ENCODE results near the gene L3MBTL4. TPM values are rescaled to one million over a fixed set of nuclear protein-coding genes. Genes with fewer than 3 reads are reported as not detected.

Gene L3MBTL4
- total RNA-seq, 4 donors from 2014 or later, result 11.3 to 16.3 (median 11.8) TPM

DNA sequence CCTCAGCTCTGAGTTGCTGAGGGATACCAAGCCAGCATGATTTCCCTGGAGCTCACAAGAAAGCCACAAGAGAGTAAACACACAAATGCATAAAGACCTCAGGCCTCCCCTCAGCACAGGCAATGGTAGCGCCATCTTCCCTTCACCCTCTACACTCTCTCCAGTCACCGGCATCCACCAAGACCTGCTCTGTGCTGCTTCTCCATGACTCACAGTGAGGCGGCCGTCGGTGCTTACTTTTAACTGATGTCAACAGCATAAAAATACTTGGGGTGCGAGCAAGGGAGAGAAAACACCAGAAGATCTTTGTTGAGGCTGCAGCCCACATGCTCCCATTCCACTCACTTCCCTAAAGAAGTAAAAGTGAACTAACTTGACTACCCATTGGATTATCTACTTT is 46.7 kb downstream of the L3MBTL4 start:
- intact Hi-C loops (cut with DNase I; ENCODE audit: low total_unique reads), result no loop called here
- TF ChIP-seq CTCF (IDR thresholded peaks at IDR 0.05) (no peak), POLR2A (IDR thresholded peaks at IDR 0.05) (no peak)
- H3K4me3 ChIP-seq (ENCODE audit: low read depth, poor library complexity, severe bottlenecking), result no peak overlapping the region
- WGBS, 2 donors, result 93 to 94% methylated on average over 6 of the region's 6 CpGs
- no peak for DNase-seq (ENCODE audit: low spot score in 2 of 2)

- no peak for DNase-seq (ENCODE audit: low spot score in 2 of 2)
- no peak overlapping the region for H3K4me3 ChIP-seq (ENCODE audit: low read depth, poor library complexity, severe bottlenecking)
- intact Hi-C loops (cut with DNase I; ENCODE audit: low total_unique reads), result no loop called here
- TF ChIP-seq POLR2A (IDR thresholded peaks at IDR 0.05), result no peak
- TF ChIP-seq CTCF (IDR thresholded peaks at IDR 0.05), result no peak
- 75 to 89% methylated on average over 3 of the region's 3 CpGs for WGBS, 2 donors
Measured at GRCh38 chr18:6367208-6367607, 47.5 kb downstream of the L3MBTL4 start.

DNA sequence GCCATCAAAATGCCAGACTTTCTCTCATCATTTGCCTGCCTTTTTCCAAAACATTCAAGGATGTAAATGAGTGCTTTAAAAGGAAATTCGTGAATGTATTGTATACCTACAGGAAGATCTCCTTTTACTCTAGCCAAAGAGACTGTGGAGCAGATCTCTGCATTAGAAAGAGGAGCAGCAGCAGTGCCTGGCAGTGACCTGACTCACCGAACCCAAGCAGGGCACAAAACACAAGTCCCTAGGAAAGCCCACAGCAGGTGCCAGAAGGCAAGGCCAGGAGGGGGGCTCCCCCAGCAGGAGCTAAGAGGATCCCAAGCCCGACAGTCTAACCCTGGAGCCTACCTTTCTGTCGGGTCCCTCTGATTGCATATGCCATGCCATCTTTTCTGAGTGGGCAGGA is 47.9 kb downstream of the L3MBTL4 start:
- 47 to 54% methylated on average over 4 of the region's 4 CpGs for WGBS, 2 donors
- no peak for TF ChIP-seq CTCF (IDR thresholded peaks at IDR 0.05)
- DNase-seq (ENCODE audit: low spot score in 2 of 2), result no peak
- H3K4me3 ChIP-seq (ENCODE audit: low read depth, poor library complexity, severe bottlenecking), result no peak overlapping the region
- intact Hi-C loops (cut with DNase I; ENCODE audit: low total_unique reads), result no loop called here

- no peak for TF ChIP-seq CTCF (IDR thresholded peaks at IDR 0.05)
- TF ChIP-seq POLR2A (IDR thresholded peaks at IDR 0.05), result no peak
- H3K4me3 ChIP-seq (ENCODE audit: low read depth, poor library complexity, severe bottlenecking), result no peak overlapping the region
- no peak for DNase-seq (ENCODE audit: low spot score in 2 of 2)
- intact Hi-C loops (cut with DNase I; ENCODE audit: low total_unique reads), result no loop called here
Measured at GRCh38 chr18:6365385-6365784, 49.3 kb downstream of the L3MBTL4 start.

GRCh38 chr18:6363216-6363615 is 51.5 kb downstream of the L3MBTL4 start:
- intact Hi-C loops (cut with DNase I; ENCODE audit: low total_unique reads), result no loop called here
- TF ChIP-seq CTCF (IDR thresholded peaks at IDR 0.05), result no peak
- no peak for TF ChIP-seq POLR2A (IDR thresholded peaks at IDR 0.05)
- WGBS, 2 donors, result 85 to 88% methylated on average over 7 of the region's 7 CpGs
- no peak for DNase-seq (ENCODE audit: low spot score in 2 of 2)
- H3K4me3 ChIP-seq (ENCODE audit: low read depth, poor library complexity, severe bottlenecking), result no peak overlapping the region

DNA sequence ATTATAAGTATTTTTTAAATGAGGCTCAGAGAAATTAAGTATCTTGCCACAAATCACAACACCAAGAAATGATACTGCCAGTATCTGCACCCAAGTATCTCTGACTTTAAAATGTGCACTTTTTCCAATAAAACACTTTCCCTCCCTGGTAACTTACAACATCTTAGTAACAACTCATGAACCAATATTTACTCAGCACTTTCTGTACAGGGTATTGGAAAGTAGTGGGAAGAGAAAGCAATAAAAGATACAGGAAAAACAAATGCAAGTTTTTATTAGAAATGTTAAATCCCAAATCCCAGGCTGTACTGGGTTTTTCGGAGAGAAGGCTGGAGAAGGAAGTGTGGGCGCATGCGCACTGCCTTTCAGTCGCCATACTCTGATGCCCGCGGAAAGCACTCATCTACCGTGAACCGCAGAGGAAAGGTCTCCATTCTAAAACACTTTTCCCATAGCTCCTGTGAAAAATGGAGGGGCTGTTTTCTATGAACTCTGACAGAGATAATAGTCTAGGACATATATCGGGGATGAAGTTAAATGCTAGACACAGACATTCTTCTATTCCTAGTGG is 52.1 kb downstream of the L3MBTL4 start:
- TF ChIP-seq POLR2A (IDR thresholded peaks at IDR 0.05), result no peak
- no peak for TF ChIP-seq CTCF (IDR thresholded peaks at IDR 0.05)
- 97 to 98% methylated on average over 9 of the region's 9 CpGs for WGBS, 2 donors
- DNase-seq (ENCODE audit: low spot score in 2 of 2), result no peak
- no peak overlapping the region for H3K4me3 ChIP-seq (ENCODE audit: low read depth, poor library complexity, severe bottlenecking)
- intact Hi-C loops (cut with DNase I; ENCODE audit: low total_unique reads), result no loop called here
